ENCODE data around the gene RNF25. TPM values are rescaled to one million over a fixed set of nuclear protein-coding genes. Genes with fewer than 3 reads are reported as not detected.

The RNF25 gene
- total and polyA plus RNA-seq, 2 of the 4 experiments (the other 2 are of a cell fraction), result 56.5 to 78.1 TPM

DNA sequence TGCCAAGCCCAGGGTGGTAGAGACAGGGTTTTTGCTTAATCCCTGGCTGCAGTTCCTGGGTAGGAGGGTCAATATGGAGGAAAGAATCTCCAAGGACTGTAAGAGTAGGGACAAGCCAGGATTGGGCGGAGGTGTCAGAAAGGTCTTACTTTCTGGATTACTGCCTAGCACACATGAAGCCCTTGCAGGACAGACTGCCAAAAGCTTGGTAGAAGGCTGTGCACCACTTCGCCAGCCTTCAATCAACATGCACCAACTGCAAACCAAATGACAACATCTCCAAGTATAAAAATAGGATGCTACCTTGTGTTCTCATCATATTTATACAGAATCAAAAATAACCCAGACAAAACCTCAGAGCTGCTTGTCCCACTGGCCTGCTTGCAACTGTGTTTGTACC lies 16.1 kb downstream of the RNF25 start:
- Histone ChIP-seq H4K20me1 (ENCODE audit: insufficient read depth, low read length) (no peaks in the 10 kb centered on the region), H3K4me1 (ENCODE audit: control insufficient read depth, insufficient read depth, low read length) (peaks cover 3% of the 10 kb centered on the region; the same call in 1 of the 2 replicates), H3K23ac (ENCODE audit: low read depth, low read length) (no peak overlapping the region), H4K5ac (ENCODE audit: low read depth, low read length) (no peak overlapping the region), H4K8ac (ENCODE audit: low read depth in 2 of 2, low read length in 2 of 2) (no peak overlapping the region), H3K79me1 (ENCODE audit: low read depth in 1 of 2, low read length in 2 of 2) (peaks cover 24 to 38% of the 10 kb centered on the region in 2 experiments), H3K18ac (ENCODE audit: low read depth, low read length) (no peak overlapping the region), H3K9me1 (ENCODE audit: insufficient read depth, low read length) (peaks cover 8% of the 10 kb centered on the region; the same call in 1 of the 2 replicates), H2BK20ac (ENCODE audit: low read depth, low read length) (no peak overlapping the region), H3K36me3 (ENCODE audit: control insufficient read depth, insufficient read depth, low read length) (peaks cover 23% of the 10 kb centered on the region), H3K9ac (ENCODE audit: low read depth, low read length) (no peak overlapping the region), H3K56ac (ENCODE audit: extremely low read depth, insufficient read depth, low read length) (no peak overlapping the region), H3K27ac (ENCODE audit: insufficient read depth, low read length) (no peak overlapping the region), H4K91ac (ENCODE audit: insufficient read depth, low read depth, low read length) (no peak overlapping the region), H3K4ac (ENCODE audit: low read depth, low read length) (no peak overlapping the region), H2BK5ac (ENCODE audit: low read depth, low read length, poor library complexity, severe bottlenecking) (no peak overlapping the region), H3K9me3 (ENCODE audit: control insufficient read depth, insufficient read depth, low read length) (no peaks in the 10 kb centered on the region), H2AFZ (replicated peaks; ENCODE audit: low read length, poor library complexity) (no peak overlapping the region), H3K4me3 (ENCODE audit: insufficient read depth, low read depth, low read length) (no peak overlapping the region), H2AK5ac (ENCODE audit: low read depth, low read length) (no peak overlapping the region), H2AK9ac (replicated peaks; ENCODE audit: low read depth, low read length, poor library complexity) (no peak overlapping the region), H3K4me2 (ENCODE audit: low read depth, low read length) (no peak overlapping the region), H3K27me3 (ENCODE audit: control insufficient read depth, insufficient read depth, low read length) (no peaks in the 10 kb centered on the region), H2BK120ac (ENCODE audit: low read depth, low read length) (no peak overlapping the region), H3K14ac (replicated peaks; ENCODE audit: low read depth, low read length) (no peak overlapping the region), H2BK15ac (ENCODE audit: low read depth, low read length) (no peak overlapping the region)
- no CpG with 5 or more reads among the region's 2 CpGs for WGBS, 2 experiments (ENCODE audit: extremely low coverage in 2 of 2, insufficient read length in 1 of 2)
- dilution Hi-C loops (cut with HindIII; ENCODE audit: low sequenced_read_pairs, unreplicated experiment) (no loop called here), intact Hi-C loops (cut with micrococcal nuclease) (no loop called here), in situ Hi-C loops (cut with MboI; ENCODE audit: low sequenced_read_pairs) (loop anchor here (10.0 kb wide), 1 partner anchor 251 kb away; no protein-coding TSS in a partner anchor)
- DNase-seq (no peak), ATAC-seq (ENCODE audit: low read depth) (no peak)
- TF ChIP-seq POLR2A (IDR thresholded peaks at IDR 0.05; ENCODE audit: low read depth, low read length) (no peak), MXI1 (IDR thresholded peaks at IDR 0.05; ENCODE audit: borderline replicate concordance, low read depth, low read length) (no peak), USF2 (IDR thresholded peaks at IDR 0.05; ENCODE audit: low read depth, low read length) (no peak), FOS (IDR thresholded peaks at IDR 0.05; ENCODE audit: low read depth, low read length) (no peak), RFX5 (IDR thresholded peaks at IDR 0.05; ENCODE audit: low read depth, low read length) (no peak), MAFK (IDR thresholded peaks at IDR 0.05; ENCODE audit: low read depth, low read length) (no peak), RCOR1 (IDR thresholded peaks at IDR 0.05; ENCODE audit: insufficient replicate concordance, low read length) (no peak), MAZ (IDR thresholded peaks at IDR 0.05; ENCODE audit: borderline replicate concordance, low read depth, low read length) (no peak), CTCF (conservative IDR thresholded peaks at IDR 0.05; ENCODE audit: low read depth, low read length) (no peak), RAD21 (IDR thresholded peaks at IDR 0.05; ENCODE audit: low read length) (no peak), NFE2L2 (IDR thresholded peaks at IDR 0.05; ENCODE audit: low read depth, low read length) (no peak), CHD1 (IDR thresholded peaks at IDR 0.05; ENCODE audit: low read depth, low read length) (no peak), SMC3 (IDR thresholded peaks at IDR 0.05; ENCODE audit: low read depth, low read length) (no peak), BHLHE40 (IDR thresholded peaks at IDR 0.05; ENCODE audit: low read depth, low read length) (no peak), CEBPB (IDR thresholded peaks at IDR 0.05; ENCODE audit: low read depth, low read length) (no peak), ELK1 (IDR thresholded peaks at IDR 0.05; ENCODE audit: borderline replicate concordance, low read depth, low read length) (no peak)
- CTCF ChIA-PET, result no interaction called here
- POLR2A ChIA-PET (ENCODE audit: unreplicated experiment), result no interaction called here
- BruUV-seq (replicated peaks), result no TSS peak
